Subcutaneous abdominal adipose tissue (tissue), 5 donors: Measurements from ENCODE around the gene LRRTM2.
"Not testable (repeated sequence)": the region's sequence is repeated elsewhere in the genome, so short reads cannot be mapped to it uniquely, and the experiment has no call there.

Experiments
- H3K27ac ChIP-seq: one replicate; pipeline ENCODE4 v1.7.0; 2013; ENCODE audit warnings: low read depth, mild to moderate bottlenecking, inconsistent platforms, low read length, moderate library complexity
- H3K27me3 ChIP-seq, 5 donors: one replicate each; pipeline ENCODE4 v1.7.0; 2013; ENCODE audit warnings: low read length in 5 of 5, inconsistent platforms in 1 of 5; ENCODE audit not compliant: control insufficient read depth in 5 of 5, insufficient read depth in 4 of 5
- H3K36me3 ChIP-seq, 5 donors: one replicate each; pipeline ENCODE4 v1.7.0; 2013; ENCODE audit warnings: low read length in 5 of 5; ENCODE audit not compliant: control insufficient read depth in 5 of 5, insufficient read depth in 5 of 5
- H3K4me1 ChIP-seq, 5 donors: one replicate each; pipeline ENCODE4 v1.7.0; 2013; ENCODE audit warnings: low read length in 5 of 5, mild to moderate bottlenecking in 3 of 5, moderate library complexity in 1 of 5; ENCODE audit not compliant: control insufficient read depth in 5 of 5, insufficient read depth in 5 of 5
- H3K4me3 ChIP-seq, 5 donors: one replicate each; pipeline ENCODE4 v1.7.0; 2013; ENCODE audit warnings: low read length in 5 of 5, low read depth in 1 of 5
- H3K9ac ChIP-seq, 5 donors: one replicate each; pipeline ENCODE4 v1.7.0; 2013; ENCODE audit warnings: low read length in 5 of 5, mild to moderate bottlenecking in 4 of 5, moderate library complexity in 3 of 5
- H3K9me3 ChIP-seq, 5 donors: one replicate each; pipeline ENCODE4 v1.7.0; 2013; ENCODE audit warnings: low read length in 5 of 5; ENCODE audit not compliant: control insufficient read depth in 5 of 5
- donor health status: healthy.
- donor health status: healthy.
- donor health status: healthy.
- donor health status: healthy.
- donor health status: healthy.

Gene LRRTM2, protein sequence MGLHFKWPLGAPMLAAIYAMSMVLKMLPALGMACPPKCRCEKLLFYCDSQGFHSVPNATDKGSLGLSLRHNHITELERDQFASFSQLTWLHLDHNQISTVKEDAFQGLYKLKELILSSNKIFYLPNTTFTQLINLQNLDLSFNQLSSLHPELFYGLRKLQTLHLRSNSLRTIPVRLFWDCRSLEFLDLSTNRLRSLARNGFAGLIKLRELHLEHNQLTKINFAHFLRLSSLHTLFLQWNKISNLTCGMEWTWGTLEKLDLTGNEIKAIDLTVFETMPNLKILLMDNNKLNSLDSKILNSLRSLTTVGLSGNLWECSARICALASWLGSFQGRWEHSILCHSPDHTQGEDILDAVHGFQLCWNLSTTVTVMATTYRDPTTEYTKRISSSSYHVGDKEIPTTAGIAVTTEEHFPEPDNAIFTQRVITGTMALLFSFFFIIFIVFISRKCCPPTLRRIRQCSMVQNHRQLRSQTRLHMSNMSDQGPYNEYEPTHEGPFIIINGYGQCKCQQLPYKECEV

GRCh38 chr5:138874771-138875551 is at the start of gene LRRTM2:
Gene LRRTM2, minus strand, starts transcription at chr5:138875335. Its CDS starts 424 bp downstream, at chr5:138874911.
- H3K27me3 ChIP-seq, result no peaks in the 10 kb centered on the region
- no peak within 1 kb of the TSS for H3K27ac ChIP-seq
- H3K4me1 ChIP-seq, result peaks cover 0 to 36% (median 14%) of the 10 kb centered on the region in 5 donors
- H3K9me3 ChIP-seq, result no peaks in the 10 kb centered on the region
- H3K9ac ChIP-seq, result peak within 1 kb of the TSS in 1 of 5 donors; percentile 14
- no peaks in the 10 kb centered on the region for H3K36me3 ChIP-seq
- H3K4me3 ChIP-seq, result peak within 1 kb of the TSS; percentile 12 to 56 (median 46)

- Histone ChIP-seq H3K9ac (no peak overlapping the region), H3K27ac (no peak overlapping the region), H3K27me3 (no peaks in the 10 kb centered on the region), H3K4me1 (peaks cover 0 to 6% (median 0%) of the 10 kb centered on the region in 5 donors), H3K36me3 (peaks cover 11 to 58% (median 42%) of the 10 kb centered on the region in 5 donors), H3K4me3 (no peak overlapping the region), H3K9me3 (no peaks in the 10 kb centered on the region)
Measured at GRCh38 chr5:138922494-138922893, 47.4 kb upstream of the LRRTM2 start.

DNA sequence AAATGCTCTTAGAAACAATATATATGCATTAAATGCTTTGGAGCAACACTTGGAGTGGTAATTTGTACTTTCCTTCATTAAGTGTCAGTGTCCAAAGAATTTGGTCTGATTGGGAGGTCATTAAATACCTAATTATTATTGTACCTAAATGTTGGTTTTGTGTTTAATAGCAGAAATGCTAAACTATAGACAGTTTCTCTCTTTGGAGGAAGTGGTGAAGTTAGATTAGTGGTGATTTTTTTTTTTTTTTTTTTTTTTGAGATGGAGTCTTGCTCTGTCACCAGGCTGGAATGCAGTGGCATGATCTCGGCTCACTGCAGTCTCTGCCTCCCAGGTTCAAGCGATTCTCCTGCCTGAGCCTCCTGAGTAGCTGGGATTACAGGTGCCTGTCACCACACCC is 46.2 kb upstream of the LRRTM2 start:
- H3K36me3 ChIP-seq, result peaks cover 11 to 48% (median 33%) of the 10 kb centered on the region in 5 donors

DNA sequence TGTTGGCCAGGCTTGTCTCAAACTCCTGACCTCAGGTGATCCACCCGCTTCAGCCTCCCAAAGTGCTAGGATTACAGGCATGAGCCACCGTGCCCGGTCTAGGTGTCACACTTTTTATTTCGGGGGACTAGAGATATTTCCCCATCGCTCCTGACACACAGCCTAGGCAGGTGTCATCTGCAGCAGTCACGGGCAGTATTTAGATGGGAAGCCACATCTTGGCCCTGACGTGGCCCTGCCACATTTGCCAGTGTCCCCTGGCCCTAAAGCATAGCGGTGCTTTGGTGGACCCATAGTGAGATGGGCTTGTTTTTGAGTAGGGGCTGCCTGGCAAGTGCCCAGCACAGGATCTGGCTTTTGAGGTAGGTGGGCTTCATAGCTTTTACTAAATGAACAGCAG is 45.0 kb upstream of the LRRTM2 start:
- Histone ChIP-seq H3K36me3 (peaks cover 11 to 36% (median 23%) of the 10 kb centered on the region in 5 donors), H3K9ac (no peak overlapping the region), H3K4me1 (peaks cover 0 to 6% (median 0%) of the 10 kb centered on the region in 5 donors)

More for the DNA sequence above, 46.2 kb upstream of the LRRTM2 start:
- H3K4me1 ChIP-seq, H3K9ac ChIP-seq, H3K9me3 ChIP-seq, H3K27ac ChIP-seq, H3K4me3 ChIP-seq, H3K27me3 ChIP-seq: not testable (repeated sequence)

GRCh38 chr5:138918686-138919085 is 43.6 kb upstream of the LRRTM2 start:
- Histone ChIP-seq H3K4me1 (peaks cover 0 to 6% (median 0%) of the 10 kb centered on the region in 5 donors), H3K27ac (no peak overlapping the region), H3K9me3 (no peaks in the 10 kb centered on the region), H3K27me3 (no peaks in the 10 kb centered on the region), H3K9ac (no peak overlapping the region), H3K4me3 (no peak overlapping the region), H3K36me3 (peaks cover 14 to 36% (median 17%) of the 10 kb centered on the region in 5 donors)

More for the DNA sequence above, 45.0 kb upstream of the LRRTM2 start:
- Histone ChIP-seq H3K9me3 (no peaks in the 10 kb centered on the region), H3K27me3 (no peaks in the 10 kb centered on the region), H3K4me3 (no peak overlapping the region), H3K27ac (no peak overlapping the region)

DNA sequence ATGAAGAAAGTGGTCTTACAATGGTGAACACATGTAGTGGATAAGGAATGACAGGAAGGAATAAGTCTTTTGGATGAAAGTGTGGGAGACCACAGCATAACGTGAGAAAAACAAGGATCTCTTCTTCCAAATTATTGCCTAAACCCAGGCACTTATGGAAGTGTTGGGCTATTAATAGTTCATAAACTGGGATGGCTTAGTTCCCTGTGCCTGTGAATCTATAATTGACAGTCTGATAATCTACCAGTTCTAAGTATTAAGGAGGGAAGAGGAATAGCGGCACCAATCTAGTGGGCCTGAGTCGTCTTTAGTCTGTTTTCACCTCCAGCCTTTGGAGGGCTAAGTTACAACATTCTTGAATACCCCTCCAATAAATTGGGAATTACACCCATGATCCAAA is 39.2 kb upstream of the LRRTM2 start:
- Histone ChIP-seq H3K4me3 (no peak overlapping the region), H3K36me3 (peaks cover 16 to 32% (median 24%) of the 10 kb centered on the region in 5 donors), H3K27ac (no peak overlapping the region), H3K9me3 (no peaks in the 10 kb centered on the region), H3K9ac (no peak overlapping the region), H3K27me3 (no peaks in the 10 kb centered on the region), H3K4me1 (peaks cover 0 to 3% (median 0%) of the 10 kb centered on the region in 5 donors)

GRCh38 chr5:138913773-138914172 is 38.6 kb upstream of the LRRTM2 start:
- Histone ChIP-seq H3K9ac (no peak overlapping the region), H3K27me3 (no peaks in the 10 kb centered on the region), H3K4me1 (no peaks in the 10 kb centered on the region), H3K4me3 (no peak overlapping the region), H3K9me3 (no peaks in the 10 kb centered on the region), H3K36me3 (peaks cover 14 to 29% (median 22%) of the 10 kb centered on the region in 5 donors), H3K27ac (no peak overlapping the region)

GRCh38 chr5:138912093-138912492 is 37.0 kb upstream of the LRRTM2 start:
- Histone ChIP-seq H3K36me3 (peaks cover 13 to 29% (median 25%) of the 10 kb centered on the region in 5 donors), H3K9ac (no peak overlapping the region), H3K9me3 (no peaks in the 10 kb centered on the region), H3K4me1 (no peaks in the 10 kb centered on the region), H3K27me3 (no peaks in the 10 kb centered on the region), H3K4me3 (no peak overlapping the region), H3K27ac (no peak overlapping the region)

GRCh38 chr5:138911441-138911840 is 36.3 kb upstream of the LRRTM2 start:
- Histone ChIP-seq H3K27ac (no peak overlapping the region), H3K36me3 (peaks cover 15 to 33% (median 27%) of the 10 kb centered on the region in 5 donors)

More at GRCh38 chr5:138911441-138911840, 36.3 kb upstream of the LRRTM2 start:
- H3K9ac ChIP-seq, result no peak overlapping the region
- no peaks in the 10 kb centered on the region for H3K4me1 ChIP-seq
- H3K4me3 ChIP-seq, result no peak overlapping the region
- no peaks in the 10 kb centered on the region for H3K9me3 ChIP-seq
- H3K27me3 ChIP-seq, result no peaks in the 10 kb centered on the region
